Measurements from ENCODE around the gene MFN2. TPM values are rescaled to one million over a fixed set of nuclear protein-coding genes. Genes with fewer than 3 reads are reported as not detected.

Gene MFN2
- total and polyA plus RNA-seq, 4 donors: 26.7 to 70.8 (median 39.9) TPM

DNA sequence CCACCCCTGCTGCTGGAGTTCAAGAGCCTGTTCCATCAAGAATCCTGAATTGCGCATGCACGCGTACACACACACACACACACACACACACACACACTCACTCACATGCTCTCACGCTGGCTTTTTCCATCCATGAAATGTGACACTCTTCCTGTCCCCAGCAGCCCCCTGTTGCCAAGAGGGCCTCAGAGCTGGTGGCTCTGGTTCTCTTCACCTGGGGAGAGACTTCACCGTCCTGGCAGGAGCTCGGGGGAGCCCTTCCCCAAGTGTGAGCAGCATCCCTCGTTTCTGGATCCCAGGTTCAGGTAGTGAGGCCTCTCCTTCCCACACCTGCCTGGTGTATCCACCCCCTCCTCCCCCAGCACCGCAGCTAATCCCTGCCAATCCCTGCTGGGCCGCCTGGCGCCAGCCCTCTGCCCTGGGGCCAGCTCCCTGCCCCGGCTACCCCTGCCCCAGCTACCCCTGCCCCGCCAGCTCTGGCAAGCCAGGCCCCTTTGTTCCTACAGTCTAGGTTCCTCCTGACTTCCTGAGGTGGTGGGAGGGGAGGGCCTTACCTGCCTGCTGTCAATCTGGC, 35.8 kb upstream of the MFN2 start:
- Histone ChIP-seq H3K27ac (ENCODE audit: low read depth in 1 of 2, low read length in 1 of 2) (no peak overlapping the region), H3K9me3 (ENCODE audit: control insufficient read depth in 4 of 4, insufficient read depth in 3 of 4, low read length in 3 of 4) (no peaks in the 10 kb centered on the region), H3K9ac (ENCODE audit: insufficient read depth in 1 of 2, low read length in 2 of 2) (no peak overlapping the region), H3K27me3 (ENCODE audit: control insufficient read depth in 3 of 3, insufficient read depth in 3 of 3, low read length in 2 of 3) (no peaks in the 10 kb centered on the region), H3K4me1 (ENCODE audit: control insufficient read depth in 5 of 5, insufficient read depth in 5 of 5, low read length in 5 of 5) (peaks cover 0 to 8% (median 0%) of the 10 kb centered on the region in 5 donors), H3K4me3 (no peak overlapping the region), H3K36me3 (ENCODE audit: control insufficient read depth in 4 of 4, insufficient read depth in 4 of 4, low read length in 4 of 4) (peaks cover 0 to 13% (median 10%) of the 10 kb centered on the region in 4 donors)
- DNase-seq (peak; percentile 64 to 78 (median 75)), ATAC-seq (ENCODE audit: insufficient read depth, low FRiP score) (no peak)
- WGBS, 2 donors: 73 to 76% methylated on average over 12 of the region's 12 CpGs
- TF ChIP-seq, protein P1, sequence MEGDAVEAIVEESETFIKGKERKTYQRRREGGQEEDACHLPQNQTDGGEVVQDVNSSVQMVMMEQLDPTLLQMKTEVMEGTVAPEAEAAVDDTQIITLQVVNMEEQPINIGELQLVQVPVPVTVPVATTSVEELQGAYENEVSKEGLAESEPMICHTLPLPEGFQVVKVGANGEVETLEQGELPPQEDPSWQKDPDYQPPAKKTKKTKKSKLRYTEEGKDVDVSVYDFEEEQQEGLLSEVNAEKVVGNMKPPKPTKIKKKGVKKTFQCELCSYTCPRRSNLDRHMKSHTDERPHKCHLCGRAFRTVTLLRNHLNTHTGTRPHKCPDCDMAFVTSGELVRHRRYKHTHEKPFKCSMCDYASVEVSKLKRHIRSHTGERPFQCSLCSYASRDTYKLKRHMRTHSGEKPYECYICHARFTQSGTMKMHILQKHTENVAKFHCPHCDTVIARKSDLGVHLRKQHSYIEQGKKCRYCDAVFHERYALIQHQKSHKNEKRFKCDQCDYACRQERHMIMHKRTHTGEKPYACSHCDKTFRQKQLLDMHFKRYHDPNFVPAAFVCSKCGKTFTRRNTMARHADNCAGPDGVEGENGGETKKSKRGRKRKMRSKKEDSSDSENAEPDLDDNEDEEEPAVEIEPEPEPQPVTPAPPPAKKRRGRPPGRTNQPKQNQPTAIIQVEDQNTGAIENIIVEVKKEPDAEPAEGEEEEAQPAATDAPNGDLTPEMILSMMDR (IDR thresholded peaks at IDR 0.05; ENCODE audit: control extremely low read depth, extremely low read depth): no peak

DNA sequence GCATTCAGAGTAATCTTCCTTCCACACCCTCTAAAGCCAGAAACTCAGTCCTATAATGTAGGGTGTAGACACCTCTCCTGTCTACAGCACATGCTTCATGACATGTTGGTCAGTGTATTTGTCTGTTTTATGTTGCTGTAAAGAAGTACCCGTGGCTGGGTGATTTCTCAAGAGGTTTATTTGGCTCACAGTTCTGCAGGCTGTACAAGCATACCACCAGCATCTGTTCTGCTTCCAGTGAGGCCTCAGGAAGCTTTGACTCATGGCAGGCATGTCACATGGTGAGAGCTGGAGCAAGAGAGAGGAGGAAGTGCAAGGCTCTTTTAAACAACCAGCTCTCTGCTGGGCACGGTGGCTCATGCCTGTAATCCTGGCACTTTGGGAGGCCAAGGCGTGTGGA, 33.6 kb upstream of the MFN2 start:
- TF ChIP-seq, protein P1 (IDR thresholded peaks at IDR 0.05; ENCODE audit: control extremely low read depth, extremely low read depth): no peak
- Histone ChIP-seq H3K27ac (ENCODE audit: low read depth in 1 of 2, low read length in 1 of 2) (no peak overlapping the region), H3K9ac (ENCODE audit: insufficient read depth in 1 of 2, low read length in 2 of 2) (no peak overlapping the region), H3K36me3 (ENCODE audit: control insufficient read depth in 4 of 4, insufficient read depth in 4 of 4, low read length in 4 of 4) (peaks cover 0 to 21% (median 11%) of the 10 kb centered on the region in 4 donors), H3K4me1 (ENCODE audit: control insufficient read depth in 5 of 5, insufficient read depth in 5 of 5, low read length in 5 of 5) (peaks cover 0 to 8% (median 0%) of the 10 kb centered on the region in 5 donors), H3K9me3 (ENCODE audit: control insufficient read depth in 4 of 4, insufficient read depth in 3 of 4, low read length in 3 of 4) (no peaks in the 10 kb centered on the region), H3K27me3 (ENCODE audit: control insufficient read depth in 3 of 3, insufficient read depth in 3 of 3, low read length in 2 of 3) (no peaks in the 10 kb centered on the region), H3K4me3 (no peak overlapping the region)
- 69 to 84% methylated on average over 3 of the region's 3 CpGs for WGBS, 2 donors
- ATAC-seq (ENCODE audit: insufficient read depth, low FRiP score) (no peak), DNase-seq (no peak)

DNA sequence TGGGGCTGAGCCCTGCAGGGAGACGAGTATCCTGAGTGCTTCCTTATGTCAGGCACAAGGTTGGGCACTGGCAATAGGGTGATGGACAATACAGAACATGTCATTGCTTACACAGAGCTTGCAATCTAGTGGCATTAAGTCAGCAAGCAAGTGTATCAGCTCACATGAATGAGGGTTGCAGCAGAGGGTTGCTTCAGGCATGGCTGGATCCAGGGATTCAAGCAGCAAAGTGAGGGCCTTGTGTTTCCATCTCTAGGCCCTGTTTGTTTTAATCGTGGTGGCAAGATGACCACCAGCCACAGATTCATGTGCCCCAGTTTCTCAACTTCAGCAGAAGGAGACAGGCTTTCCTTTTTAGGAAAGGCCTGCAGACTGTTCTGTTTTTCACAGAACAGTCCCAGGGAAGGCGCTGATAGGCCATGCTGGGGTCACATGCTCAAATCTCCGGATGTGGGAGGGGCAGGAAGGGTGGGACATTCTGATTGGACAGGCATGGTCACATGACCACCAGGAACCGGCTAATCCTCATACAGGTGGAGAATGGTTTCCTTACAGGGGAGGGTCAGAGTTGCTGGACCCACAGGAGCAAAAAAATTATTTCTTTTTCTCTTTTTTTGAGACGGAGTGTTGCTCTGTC, 31.3 kb upstream of the MFN2 start:
- peaks cover 0 to 30% (median 15%) of the 10 kb centered on the region in 4 donors for H3K36me3 ChIP-seq (ENCODE audit: control insufficient read depth in 4 of 4, insufficient read depth in 4 of 4, low read length in 4 of 4)
- TF ChIP-seq, protein P1 (IDR thresholded peaks at IDR 0.05; ENCODE audit: control extremely low read depth, extremely low read depth): no peak
- 90 to 93% methylated on average over 6 of the region's 6 CpGs for WGBS, 2 donors
- no peak overlapping the region for H3K4me3 ChIP-seq
- no peak overlapping the region for H3K9ac ChIP-seq (ENCODE audit: insufficient read depth in 1 of 2, low read length in 2 of 2)
- H3K9me3 ChIP-seq (ENCODE audit: control insufficient read depth in 4 of 4, insufficient read depth in 3 of 4, low read length in 3 of 4): no peaks in the 10 kb centered on the region
- no peak for DNase-seq
- ATAC-seq (ENCODE audit: insufficient read depth, low FRiP score): no peak
- peaks cover 0 to 8% (median 0%) of the 10 kb centered on the region in 5 donors for H3K4me1 ChIP-seq (ENCODE audit: control insufficient read depth in 5 of 5, insufficient read depth in 5 of 5, low read length in 5 of 5)
- H3K27me3 ChIP-seq (ENCODE audit: control insufficient read depth in 3 of 3, insufficient read depth in 3 of 3, low read length in 2 of 3): no peaks in the 10 kb centered on the region
- no peak overlapping the region for H3K27ac ChIP-seq (ENCODE audit: low read depth in 1 of 2, low read length in 1 of 2)
